K562 (cell line): ENCODE data around the gene LY6G6F.

Source experiments
- BACH1 ChIP-seq: fragments of 200-800 bp; sonication (Bioruptor generic); IDR thresholded peaks from 2 replicates; pipeline ENCODE4 v1.6.1; 2016; ENCODE audit warnings: missing genetic modification characterization, missing compliant biosample characterization
- BCOR ChIP-seq: fragments of 450-650 bp; IDR thresholded peaks from 2 replicates; pipeline ENCODE4 v1.6.1; 2016
- CTCF ChIP-seq, 3 experiments: IDR thresholded peaks in 2 of 3; conservative IDR thresholded peaks in 1 of 3; 2 replicates each; pipeline ENCODE4 v1.5.1; 2011 to 2012; ENCODE audit warnings: low read length in 3 of 3, mild to moderate bottlenecking in 3 of 3, control low read depth in 2 of 3, improper control_type of control experiment in 1 of 3, inconsistent platforms in 1 of 3, low read depth in 1 of 3, mixed read lengths in 1 of 3, moderate library complexity in 1 of 3; ENCODE audit not compliant: insufficient read depth in 2 of 3
- FOXP1 ChIP-seq: sonication (generic); formaldehyde crosslinking; IDR thresholded peaks from 2 replicates; pipeline ENCODE4 v1.8.0; 2022; ENCODE audit warnings: mild to moderate bottlenecking, missing genetic modification reagents
- GATAD2B ChIP-seq: fragments of 450-650 bp; IDR thresholded peaks from 2 replicates; pipeline ENCODE4 v1.6.1; 2017; ENCODE audit warnings: mild to moderate bottlenecking, borderline replicate concordance
- KLF1 ChIP-seq: fragments of 450-650 bp; IDR thresholded peaks from 2 replicates; pipeline ENCODE4 v1.6.1; 2016; ENCODE audit warnings: missing genetic modification characterization, missing compliant biosample characterization
- MYC ChIP-seq, 2 experiments: fragments of 250-450 bp in 1 of 2; sonication (Bioruptor Pico) in 1 of 2; IDR thresholded peaks; 2 replicates each; pipeline versions ENCODE4 v1.5.1 to v1.6.1; 2012 to 2021; ENCODE audit warnings: low read depth in 2 of 2, borderline replicate concordance in 1 of 2, improper control_type of control experiment in 1 of 2, low read length in 1 of 2, mild to moderate bottlenecking in 1 of 2, moderate library complexity in 1 of 2
- MYNN ChIP-seq, 2 experiments: sonication (generic); formaldehyde crosslinking in 1 of 2; IDR thresholded peaks; 2 replicates each; pipeline versions ENCODE4 v1.5.0 to v1.6.1; 2016 to 2020; ENCODE audit warnings: antibody characterized with exemption in 1 of 2, missing genetic modification reagents in 1 of 2
- NCOA6 ChIP-seq: fragments of 450-650 bp; IDR thresholded peaks from 2 replicates; pipeline ENCODE4 v1.6.1; 2017; ENCODE audit warnings: mild to moderate bottlenecking
- PHB2 ChIP-seq: fragments of 450-650 bp; IDR thresholded peaks from 2 replicates; pipeline ENCODE4 v1.6.1; 2017; ENCODE audit warnings: low read depth
- TBP ChIP-seq: optimal IDR thresholded peaks from 2 replicates; pipeline ENCODE3; 2011; ENCODE audit warnings: low read depth, low read length, improper control_type of control experiment
- ZBTB33 ChIP-seq: sonication (generic); formaldehyde crosslinking; IDR thresholded peaks from 2 replicates; pipeline ENCODE4 v1.8.1; 2023; ENCODE audit warnings: mild to moderate bottlenecking, missing genetic modification reagents
- ZNF41 ChIP-seq: fragments of 250-450 bp; sonication (Bioruptor Pico); conservative IDR thresholded peaks from 2 replicates; pipeline ENCODE4 v1.4.0; 2020; ENCODE audit warnings: mild to moderate bottlenecking
- ZNF589 ChIP-seq: fragments of 200-800 bp; sonication (Bioruptor generic); IDR thresholded peaks from 2 replicates; pipeline ENCODE4 v1.6.1; 2016; ENCODE audit warnings: low read depth, missing genetic modification characterization, missing compliant biosample characterization

- no peak for TF ChIP-seq BACH1
- no peak for TF ChIP-seq ZBTB33 (CRISPR knock-in tag)
- no peak for TF ChIP-seq FOXP1 (CRISPR knock-in tag)
- no peak for TF ChIP-seq NCOA6
- TF ChIP-seq ZNF589 (CRISPR knock-in tag), result no peak
- TF ChIP-seq MYC (IDR thresholded peaks at IDR 0.05; ENCODE audit: low read depth, low read length), result no peak
- no peak for TF ChIP-seq MYC (CRISPR knock-in tag; IDR thresholded peaks at IDR 0.05; ENCODE audit: borderline replicate concordance, low read depth)
- no peak for TF ChIP-seq BCOR
- TF ChIP-seq ZNF41 (CRISPR knock-in tag), result no peak
- no peak for TF ChIP-seq CTCF (IDR thresholded peaks at IDR 0.05 in 2 of 3, conservative IDR thresholded peaks at IDR 0.05 in 1 of 3; ENCODE audit: insufficient read depth in 2 of 3, low read depth in 1 of 3, low read length in 3 of 3)
- TF ChIP-seq PHB2, result no peak
- TF ChIP-seq MYNN (IDR thresholded peaks at IDR 0.05), result no peak
- no peak for TF ChIP-seq MYNN (CRISPR knock-in tag; IDR thresholded peaks at IDR 0.05)
- TF ChIP-seq TBP, result no peak
- no peak for TF ChIP-seq GATAD2B
- TF ChIP-seq KLF1 (tag), result no peak
Observed at GRCh38 chr6:31676322-31676903, 30.3 kb upstream of the LY6G6F start.
